ENCODE results near the gene COL13A1.

The COL13A1 gene

DNA sequence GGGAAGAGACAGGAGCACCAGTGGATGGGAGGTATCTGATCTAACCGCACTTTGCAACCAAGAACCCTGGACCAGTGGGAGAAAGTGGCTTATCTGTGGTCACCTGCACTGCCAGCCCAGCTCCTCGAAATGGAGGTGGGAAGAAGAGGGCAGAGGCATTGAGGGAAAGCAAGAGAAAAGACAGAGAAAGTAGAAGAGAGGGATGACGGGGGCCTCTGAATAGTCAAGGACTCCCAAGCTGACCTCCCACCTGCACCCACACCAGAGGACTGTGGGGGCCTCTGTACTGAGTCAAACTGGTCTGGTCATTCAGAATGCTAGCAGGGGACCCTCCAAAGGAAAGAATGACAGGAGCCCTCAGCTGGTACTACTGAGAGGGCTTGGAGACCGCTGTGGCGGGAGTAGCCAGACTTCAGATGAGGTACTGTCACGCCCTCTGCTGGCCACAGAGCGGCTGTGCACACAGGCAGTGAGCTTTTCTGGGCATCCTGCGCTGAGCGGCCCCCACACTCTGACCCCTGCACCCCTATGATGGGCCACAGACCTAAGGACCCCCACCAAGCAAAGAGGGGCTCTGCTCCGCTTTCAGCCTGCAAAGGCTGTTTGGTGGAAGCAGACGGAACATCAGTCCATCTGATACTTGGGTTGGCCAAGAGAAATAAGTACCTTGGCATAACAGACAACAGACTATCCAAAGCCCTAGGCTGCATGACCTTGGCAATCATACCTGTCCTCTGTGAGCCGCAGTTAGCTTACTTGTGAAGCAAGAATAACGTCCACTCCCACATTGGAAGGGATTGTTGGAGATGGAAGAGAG, 112.9 kb downstream of the COL13A1 start:
- peak; percentile 50 for DNase-seq

DNA sequence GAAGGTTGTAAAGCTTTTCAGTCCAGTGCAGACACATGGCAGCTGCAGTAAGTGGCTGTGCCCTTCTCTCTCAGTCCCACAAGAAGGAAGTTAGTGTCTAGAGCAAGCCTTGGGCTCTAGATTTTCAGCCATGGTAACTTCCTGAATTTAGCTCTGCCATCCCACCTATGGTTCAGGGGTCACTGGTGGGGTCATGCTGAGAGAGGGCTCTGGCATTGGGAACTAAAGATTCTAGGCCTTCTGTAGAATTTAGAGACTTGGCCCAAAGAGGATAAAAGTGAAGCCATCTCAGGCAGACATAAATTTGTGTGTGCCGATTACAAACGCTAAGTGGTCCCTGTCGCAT, 113.5 kb downstream of the COL13A1 start:
- no peak for DNase-seq

DNA sequence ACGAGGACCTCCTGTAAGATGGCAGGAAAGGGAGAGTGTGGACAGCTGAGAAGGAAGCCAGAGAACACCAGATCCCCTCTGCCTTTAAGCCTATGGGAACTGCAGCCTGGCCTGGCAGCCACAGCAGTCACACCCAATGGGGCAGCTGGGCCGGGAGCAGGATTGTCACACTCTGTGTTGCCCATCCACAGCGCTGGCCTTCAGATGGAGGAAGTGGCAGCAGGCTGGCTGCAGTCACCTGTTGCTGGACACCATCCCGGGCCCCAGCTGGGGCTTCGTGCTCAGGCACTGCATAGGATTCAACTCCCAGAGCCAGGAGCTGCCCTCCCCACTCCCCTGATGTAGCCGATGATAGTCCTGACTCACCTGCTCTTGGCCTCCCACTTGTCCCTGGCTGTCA, 114.4 kb downstream of the COL13A1 start:
- no peak for DNase-seq

DNA sequence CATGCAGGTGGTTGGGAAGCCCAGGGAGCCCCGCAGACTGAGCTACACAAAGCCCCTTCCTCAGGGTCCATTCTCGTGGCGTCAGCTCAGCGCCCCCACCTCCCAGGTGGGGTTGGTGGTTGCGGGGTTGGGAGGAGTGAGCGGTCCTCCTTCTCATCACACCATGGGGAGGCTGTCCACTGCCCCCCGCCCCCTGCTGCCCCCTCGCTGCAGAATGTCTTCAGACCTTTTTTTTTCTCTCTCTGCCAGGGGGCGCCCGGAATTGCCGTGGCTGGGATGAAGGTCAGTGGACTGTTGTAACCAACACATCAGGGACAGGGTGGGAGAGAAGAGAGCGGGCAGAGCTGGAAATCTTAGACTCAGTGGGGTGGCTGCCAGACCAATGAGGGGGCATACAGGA, 116.3 kb downstream of the COL13A1 start:
- no peak for DNase-seq

DNA sequence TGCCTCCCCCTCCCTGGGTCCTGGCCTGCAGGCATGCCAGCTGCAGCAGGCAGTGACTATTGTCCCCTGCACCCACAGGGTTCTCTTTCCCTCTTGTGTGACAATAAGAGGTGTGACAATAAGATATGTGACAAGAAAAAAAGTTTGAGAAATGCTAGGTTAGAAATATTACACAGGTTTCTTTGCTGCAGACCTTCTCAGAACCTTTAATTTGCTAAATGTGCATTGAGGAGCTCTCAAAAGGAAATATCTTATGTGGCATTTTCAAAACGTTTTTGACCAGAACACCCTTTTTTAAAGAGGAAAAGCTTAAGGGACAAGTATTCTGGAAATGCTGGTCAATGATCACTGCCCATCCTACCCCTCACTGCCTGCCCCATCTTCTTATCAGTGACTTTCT, 117.5 kb downstream of the COL13A1 start:
- no peak for DNase-seq

DNA sequence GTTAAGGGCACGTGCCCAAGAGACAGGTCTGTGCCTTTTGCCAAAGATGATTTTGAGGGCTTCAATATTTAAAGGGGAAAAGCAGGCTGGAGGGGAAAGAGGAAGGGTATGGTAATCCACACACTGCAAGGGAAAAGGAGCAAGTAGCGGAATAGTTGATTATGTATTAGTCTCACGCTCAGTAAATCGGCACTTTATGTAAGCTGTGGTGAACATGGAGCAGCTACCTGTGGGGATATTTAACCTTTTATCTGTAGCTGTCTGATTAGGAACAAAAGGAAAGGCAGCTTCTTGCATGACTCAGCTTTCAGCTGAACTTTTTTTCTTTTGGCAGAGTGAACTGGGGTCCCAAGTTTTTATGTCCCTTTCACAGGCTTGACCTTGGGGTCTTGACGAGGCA, 123.4 kb downstream of the COL13A1 start:
- no peak for DNase-seq

DNA sequence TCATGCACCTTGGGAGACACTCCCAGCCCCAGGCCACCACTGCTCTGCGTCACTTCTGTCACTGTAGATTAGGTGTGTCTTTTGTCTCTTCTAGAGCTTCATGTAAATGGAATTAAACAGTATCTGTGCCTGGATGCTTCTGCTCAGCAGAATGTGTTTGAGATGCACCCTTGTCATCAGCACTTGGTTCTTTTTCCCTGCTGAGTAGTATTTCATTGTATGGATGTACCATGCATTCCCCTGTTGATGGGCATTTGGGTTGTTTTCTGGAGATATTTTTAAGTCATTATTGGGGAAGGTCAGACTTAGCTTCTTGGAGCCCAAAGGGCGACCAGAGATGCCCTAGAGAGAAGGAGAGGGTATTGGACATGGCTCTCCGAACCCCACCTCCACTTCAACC, 126.6 kb downstream of the COL13A1 start:
- DNase-seq = no peak

DNA sequence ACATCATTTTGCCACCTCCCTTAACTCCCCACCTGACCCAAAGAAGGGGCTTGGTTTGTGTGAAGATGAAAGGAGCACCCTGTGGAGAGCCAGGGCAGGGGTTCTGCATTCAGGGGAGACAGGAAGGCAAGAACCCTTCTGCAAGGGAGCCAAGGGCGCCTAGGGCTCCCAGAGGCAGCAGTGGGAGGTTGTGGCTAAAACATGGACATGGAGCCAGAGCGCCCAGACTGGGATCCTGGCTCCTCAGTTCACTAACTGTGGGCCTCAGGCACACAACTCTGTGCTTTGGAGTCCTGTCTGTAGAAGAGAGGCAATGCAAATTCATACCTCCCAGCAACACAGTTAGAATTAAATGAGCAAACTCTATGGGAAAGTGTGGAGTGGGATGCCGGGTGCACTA, 127.9 kb downstream of the COL13A1 start:
- DNase-seq = no peak

DNA sequence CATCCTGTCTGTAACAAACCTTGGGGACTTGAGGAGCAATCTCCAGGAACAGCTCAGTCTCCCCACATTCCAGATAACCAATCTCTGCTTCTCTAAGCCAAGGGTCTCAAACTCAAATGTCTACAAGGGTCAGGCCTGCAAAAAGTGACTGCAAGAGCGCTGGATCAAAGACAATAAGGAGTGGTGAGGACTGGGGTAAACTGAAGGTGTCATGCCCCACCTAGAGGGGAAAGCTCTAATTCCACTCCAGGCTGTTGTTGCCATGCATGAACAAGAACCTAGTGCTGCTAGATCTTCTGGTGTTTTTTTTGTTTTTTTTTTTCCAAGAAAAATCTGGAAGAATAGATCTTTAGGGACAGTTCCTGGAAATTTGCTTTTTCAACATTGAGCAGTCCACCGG, 133.1 kb downstream of the COL13A1 start:
- DNase-seq = no peak

DNA sequence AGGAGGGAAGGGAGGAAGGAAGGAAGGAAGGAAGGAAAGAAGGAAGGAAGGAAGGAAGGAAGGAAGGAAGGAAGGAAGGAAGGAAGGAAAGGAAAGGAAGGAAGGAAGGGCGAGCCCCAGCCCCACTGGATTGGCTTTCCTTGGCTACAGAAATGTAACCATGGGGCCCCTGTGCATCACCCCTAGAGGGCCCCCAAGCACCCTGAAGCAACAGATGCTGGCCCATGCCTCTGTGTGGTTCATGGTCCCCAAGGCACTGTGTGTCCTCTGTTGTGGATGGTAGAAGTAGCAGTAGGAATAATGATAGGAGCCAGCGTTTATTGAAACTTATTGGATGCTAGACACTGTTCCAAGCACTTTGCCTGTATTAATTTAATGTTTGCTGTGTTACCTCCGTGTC, 134.4 kb downstream of the COL13A1 start:
- peak; percentile 57 for DNase-seq

DNA sequence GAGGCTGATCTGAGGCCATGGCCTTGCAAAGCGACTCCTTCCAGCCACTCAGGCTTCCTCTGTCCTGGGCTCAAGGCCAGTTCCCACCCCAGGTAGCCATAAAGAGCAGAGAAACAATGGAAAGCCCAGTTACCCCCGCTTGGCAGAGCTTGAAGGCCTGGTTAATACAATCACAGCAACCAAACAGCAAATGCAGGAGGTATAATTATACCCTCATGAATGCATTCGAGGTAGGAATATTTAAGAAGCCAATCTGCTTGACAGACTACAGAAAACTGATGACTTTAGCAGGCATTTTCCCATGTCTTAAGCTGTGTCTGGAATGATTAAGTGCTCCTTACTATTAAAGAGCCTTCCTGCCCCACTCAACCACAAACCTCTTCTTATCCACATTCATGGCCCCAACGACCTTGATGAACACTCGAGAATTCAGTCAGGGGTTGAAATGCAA, 136.9 kb downstream of the COL13A1 start:
- DNase-seq = no peak

DNA sequence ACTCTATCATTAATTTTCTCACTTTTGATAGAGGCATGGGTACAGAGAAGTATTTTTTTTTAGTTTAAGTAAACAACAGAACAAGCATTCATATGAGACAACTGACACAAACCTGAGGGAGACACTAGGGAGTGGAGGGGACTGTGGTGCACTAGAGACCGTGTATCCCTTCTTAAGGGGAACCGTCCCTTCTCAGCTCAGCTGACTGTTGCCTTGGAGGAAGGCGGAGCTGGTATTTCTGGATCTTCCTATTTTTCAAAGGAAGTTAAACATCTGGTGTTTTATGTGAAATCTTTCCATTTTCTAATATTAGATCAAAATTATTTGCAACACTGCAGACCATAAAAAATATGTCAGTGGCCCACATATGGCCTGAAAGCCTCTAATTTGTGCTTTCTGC, 137.4 kb downstream of the COL13A1 start:
- peak; percentile 69 for DNase-seq

DNA sequence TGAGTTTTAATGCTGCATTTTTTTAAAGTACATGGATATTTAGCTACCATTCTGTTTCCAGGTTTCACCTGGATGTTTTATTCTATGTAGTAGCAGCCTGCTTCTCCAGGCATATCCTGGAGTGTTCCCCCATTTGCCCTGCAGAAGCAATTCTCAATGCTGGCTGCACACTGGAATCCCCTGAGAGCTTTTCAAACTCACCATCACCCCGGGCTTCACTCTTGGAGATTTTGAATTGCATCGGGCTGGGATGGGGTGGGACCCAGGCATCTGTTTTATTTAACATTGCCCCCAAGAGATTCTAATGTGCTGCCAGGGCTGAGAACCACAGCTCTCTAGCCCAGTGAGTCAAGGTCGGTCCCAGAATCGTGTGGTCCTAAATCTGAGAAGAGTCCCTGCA, 137.8 kb downstream of the COL13A1 start:
- no peak for DNase-seq

DNA sequence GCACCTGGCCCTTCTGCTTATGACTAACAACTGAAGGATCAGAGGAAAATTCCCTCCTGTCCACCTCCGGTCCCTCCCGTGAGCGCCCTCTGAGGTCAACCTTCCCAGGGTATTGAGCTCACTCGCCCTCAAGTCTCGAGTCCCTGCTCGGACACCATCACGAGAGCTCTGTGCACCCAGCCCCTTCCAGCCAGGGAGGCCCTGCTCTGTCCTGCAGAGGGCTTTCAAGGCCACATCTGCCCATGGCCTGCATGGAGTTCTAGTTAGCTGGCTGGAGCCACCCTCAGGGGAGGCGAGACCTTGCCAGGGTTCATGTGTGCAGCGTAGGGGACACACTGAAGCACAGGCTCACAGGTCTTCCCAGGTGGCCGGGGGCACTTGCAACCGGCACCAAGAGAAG, 140.0 kb downstream of the COL13A1 start:
- DNase-seq = no peak

DNA sequence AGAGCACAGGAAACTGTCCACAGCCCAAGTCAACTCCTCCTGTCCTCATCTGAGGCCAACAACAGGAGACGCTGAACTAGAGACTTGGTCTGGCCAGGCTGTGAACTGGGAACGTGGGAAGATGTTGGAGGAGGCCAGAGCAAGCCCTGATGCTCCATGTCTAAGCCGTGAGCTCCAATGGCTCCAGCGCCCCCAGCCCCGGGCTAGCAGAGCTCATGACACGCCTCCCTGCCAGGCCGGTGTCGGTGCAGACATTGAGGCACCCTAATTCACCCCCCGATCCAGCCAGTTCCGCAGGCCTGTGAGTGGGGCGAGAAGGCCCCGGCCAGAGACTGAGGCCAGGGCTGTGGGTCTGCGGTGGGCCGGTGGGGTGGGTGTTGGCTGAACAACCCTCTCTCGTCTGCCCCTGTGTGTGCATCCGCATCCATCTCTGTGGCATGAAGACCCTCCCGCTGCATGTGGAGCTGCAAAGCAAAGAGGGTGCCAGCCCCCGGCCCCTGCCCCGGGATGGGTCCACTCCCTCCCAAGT, 141.7 kb downstream of the COL13A1 start:
- no peak for DNase-seq

DNA sequence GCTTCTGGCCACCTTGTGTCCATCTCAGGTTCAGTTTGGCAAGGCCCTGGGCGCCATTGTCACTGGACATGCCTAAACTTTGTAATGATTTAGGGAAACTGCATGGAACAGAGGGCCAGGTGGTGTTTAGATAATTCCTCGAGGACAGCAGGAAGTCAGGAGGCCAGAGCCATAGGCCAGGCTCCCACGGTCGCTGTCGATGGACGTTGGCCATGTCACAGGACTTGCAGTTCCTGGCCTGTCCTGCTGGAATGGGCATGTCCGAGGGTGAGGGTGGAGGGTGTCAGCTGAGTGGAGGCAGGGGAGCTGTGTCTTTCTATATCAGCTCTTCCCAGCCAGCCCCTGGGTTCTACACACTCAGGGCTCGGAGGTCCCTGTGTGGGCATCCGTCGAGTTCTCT, 143.1 kb downstream of the COL13A1 start:
- DNase-seq = no peak

DNA sequence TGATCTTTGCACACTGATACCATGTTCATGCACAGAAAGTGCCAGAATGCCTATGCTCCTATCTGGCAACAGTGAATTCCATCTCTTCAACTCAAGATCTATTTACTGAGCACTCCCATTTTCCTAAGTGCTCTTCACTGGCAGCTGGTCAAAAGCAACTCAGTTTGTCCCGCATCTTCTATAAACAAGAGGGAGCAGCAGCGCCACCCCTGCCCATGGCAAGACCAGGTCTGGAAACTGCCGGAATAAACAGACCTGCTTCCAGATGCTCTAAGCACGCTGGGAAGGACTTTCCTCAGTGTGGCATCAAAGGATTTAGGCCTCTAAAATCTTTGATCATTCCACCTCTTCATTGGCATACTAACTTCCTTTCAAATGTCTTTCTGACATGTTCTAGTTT, 146.6 kb downstream of the COL13A1 start:
- DNase-seq = no peak

DNA sequence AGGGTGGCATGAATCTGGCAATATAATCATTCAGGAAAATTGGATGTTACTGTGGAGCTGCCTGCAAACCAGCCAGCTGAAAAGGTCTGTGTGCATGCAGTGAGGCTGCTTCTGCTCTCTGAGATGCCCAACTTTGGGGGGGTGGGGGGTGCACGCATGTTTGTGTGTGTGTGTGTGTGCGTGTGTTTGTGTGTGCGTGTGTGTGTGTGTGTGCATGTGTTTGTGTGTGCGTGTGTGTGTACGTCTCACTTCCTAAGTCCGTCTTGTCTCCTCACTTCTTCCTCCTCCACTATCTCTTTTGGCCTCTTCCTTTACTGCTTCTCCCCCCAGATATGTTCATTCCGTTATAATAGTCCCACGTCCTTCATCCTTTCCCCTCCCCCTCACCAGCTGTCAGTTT, 148.1 kb downstream of the COL13A1 start:
- DNase-seq = no peak

DNA sequence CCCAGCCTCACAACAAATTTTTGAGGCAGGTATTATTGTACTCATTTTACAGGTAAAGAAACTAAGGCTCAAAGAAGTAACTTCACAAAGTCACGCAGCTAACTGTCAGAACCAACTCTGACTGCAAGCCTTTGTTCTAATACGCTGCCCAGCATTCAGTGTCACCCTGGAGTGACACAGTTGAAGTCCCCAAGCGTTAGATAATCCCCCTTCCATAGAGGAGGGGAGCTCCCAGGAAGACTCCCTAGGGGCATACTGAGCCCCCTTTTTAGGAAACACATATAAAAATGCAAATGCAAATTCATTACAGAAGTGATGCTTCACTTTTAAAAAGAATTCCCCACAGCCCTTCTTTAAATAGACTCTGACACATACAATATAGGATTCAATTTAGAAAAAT, 150.0 kb downstream of the COL13A1 start:
- DNase-seq = no peak

DNA sequence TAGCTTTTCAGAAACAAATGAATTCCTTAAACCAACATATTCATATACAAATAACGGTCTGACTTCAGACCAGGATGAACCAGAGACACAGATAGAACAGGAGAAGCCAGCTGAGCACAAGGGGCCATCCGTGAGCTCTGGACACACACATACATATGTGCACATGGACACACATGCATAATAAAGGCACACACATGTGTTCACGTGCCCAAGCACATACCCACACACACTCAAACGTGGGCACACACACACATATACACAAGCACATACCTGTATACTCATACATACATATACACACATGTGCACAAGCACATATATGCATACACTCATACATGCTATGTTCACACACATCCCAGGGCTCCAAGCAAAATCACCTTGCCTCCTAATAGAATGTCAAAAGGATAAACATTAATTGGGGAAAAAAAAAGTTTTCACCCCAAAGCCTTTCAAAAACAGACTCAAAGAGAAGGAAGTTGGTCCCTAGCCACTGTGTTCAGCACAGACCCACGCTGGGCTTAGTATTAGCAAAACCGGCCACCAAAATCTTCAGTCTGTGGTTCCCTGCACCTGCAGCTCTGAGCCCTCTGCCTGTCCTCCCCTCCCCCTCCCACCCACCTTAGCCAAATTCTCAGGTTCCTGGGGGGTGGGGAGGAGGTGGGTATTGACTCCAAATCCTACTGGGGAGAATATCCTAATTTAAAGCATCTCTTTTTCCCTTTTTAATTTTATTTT, 150.5 kb downstream of the COL13A1 start:
- no peak for DNase-seq

DNA sequence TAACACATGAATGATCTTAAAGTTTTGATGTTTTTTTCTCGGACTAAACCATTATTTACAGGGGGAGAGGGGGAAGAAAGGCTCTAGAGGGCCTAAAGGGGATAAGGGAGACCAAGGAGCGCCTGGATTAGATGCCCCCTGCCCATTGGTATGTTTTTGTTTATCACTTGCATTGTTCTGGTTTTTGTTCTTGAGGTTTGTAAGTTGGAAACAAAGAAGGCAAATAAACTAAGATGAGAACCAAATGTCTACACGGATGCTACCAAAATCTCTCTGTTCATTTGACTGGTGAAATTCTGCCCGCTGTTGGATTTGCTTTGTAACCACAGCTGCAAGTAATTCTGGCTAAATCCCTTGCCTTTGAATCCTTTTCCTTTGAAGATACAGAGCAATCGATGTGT, 151.1 kb downstream of the COL13A1 start:
- no peak for DNase-seq

DNA sequence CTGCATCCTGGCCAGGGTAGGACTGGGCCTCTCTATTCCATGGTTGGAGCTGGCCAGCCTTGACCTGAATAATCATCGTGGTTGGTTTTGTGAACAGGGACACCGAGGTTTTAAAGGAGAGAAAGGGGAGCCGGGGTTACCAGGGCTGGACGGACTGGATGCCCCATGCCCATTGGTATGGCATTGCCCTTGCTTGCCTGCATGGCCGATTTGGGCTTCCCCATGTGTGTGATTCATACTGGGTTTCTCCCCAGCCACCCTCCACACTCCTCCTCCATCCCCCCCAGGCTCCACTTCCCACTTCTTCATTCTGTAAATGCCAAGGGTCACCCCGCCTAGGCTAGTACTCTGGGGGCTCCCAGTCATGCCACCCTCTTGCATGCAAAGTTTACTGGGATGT, 152.1 kb downstream of the COL13A1 start:
- DNase-seq = peak; percentile 86

DNA sequence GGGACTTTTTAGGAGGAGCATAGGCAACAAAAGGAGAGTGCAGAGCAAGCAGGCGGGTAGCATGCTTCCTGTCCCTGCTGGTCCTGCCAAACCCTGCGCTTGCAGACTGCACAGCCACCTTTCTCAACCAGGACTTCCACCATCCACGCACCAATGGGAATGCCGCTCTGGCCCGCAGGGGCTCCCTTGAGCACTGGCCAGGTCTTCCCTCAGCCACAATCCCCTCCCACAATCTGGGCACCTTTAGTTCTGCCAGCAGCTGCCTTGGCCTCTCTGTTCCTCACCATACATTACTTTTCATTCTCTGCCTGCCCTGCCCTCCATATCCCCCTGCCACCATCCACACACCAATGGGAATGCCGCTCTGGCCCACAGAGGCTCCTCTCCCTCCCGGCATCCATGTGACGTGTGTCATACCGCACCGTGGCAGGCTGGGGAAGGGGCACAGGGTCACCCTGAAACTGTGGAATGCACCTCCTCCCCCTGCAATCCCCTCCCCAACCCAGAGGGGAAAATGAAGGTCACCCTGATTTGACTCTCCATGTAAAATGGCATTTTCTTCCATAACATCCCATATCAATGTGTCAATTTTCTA, 153.6 kb downstream of the COL13A1 start:
- DNase-seq = no peak
